PC-3 (cell line): ENCODE results near the gene PAFAH1B2. TPM values are rescaled to one million over a fixed set of nuclear protein-coding genes. Genes with fewer than 3 reads are reported as not detected.

Experiments used
- ATAC-seq: fragments of 200-7000 bp; cut with Tn5 transposase; 2 replicates; pipeline ENCODE4 v1.9.1; 2020; ENCODE audit warnings: mild to moderate bottlenecking, moderate library complexity
- BruUV-seq: library from RNA; stranded (reverse); fragments of 400-500 nt; replicated peaks from 2 replicates; lab custom pipeline; 2021; lab: Mats Ljungman, UMichigan
- CTCF ChIA-PET: fragments of 300-600 bp; sonication (Branson Sonifier 250); formaldehyde crosslinking; loops from one replicate; lab custom pipeline; 2022; ENCODE audit warnings: antibody characterized with exemption; lab: Charles Lee
- POLR2A ChIA-PET: fragments of 300-600 bp; sonication (Branson Sonifier 250); formaldehyde crosslinking; loops from one replicate; lab custom pipeline; 2022; ENCODE audit warnings: antibody characterized with exemption; ENCODE audit not compliant: unreplicated experiment; lab: Charles Lee
- DNase-seq: peaks from one replicate; pipeline ENCODE4 v3.0.0-alpha.2; 2015
- H2AFZ ChIP-seq: fragments of 300-600 bp; sonication (generic); 2 replicates; pipeline ENCODE4 v1.6.0; 2016; ENCODE audit warnings: antibody characterized with exemption, low read length
- H3F3A ChIP-seq: fragments of 300-600 bp; sonication (generic); one replicate; pipeline ENCODE4 v1.6.0; 2017; ENCODE audit warnings: antibody characterized with exemption, low read length, control low read depth, mild to moderate bottlenecking; ENCODE audit not compliant: unreplicated experiment
- H3K27ac ChIP-seq: fragments of 300-600 bp; sonication (generic); 2 replicates; pipeline ENCODE4 v1.5.1; 2016; ENCODE audit warnings: mild to moderate bottlenecking, low read length
- H3K27me3 ChIP-seq: fragments of 300-600 bp; sonication (generic); 2 replicates; pipeline ENCODE4 v1.6.1; 2016; ENCODE audit warnings: low read length, mixed read lengths
- H3K36me3 ChIP-seq: fragments of 300-600 bp; sonication (generic); 2 replicates; pipeline ENCODE4 v1.6.1; 2016; ENCODE audit warnings: low read depth, mixed run types, low read length, mixed read lengths
- H3K4me1 ChIP-seq: fragments of 300-600 bp; sonication (generic); 2 replicates; pipeline ENCODE4 v1.5.1; 2016; ENCODE audit warnings: low read length; ENCODE audit not compliant: insufficient read depth
- H3K4me2 ChIP-seq: fragments of 300-600 bp; sonication (generic); 2 replicates; pipeline ENCODE4 v1.6.0; 2016; ENCODE audit warnings: low read length
- H3K4me3 ChIP-seq: fragments of 300-600 bp; sonication (generic); 2 replicates; pipeline ENCODE4 v1.5.1; 2016; ENCODE audit warnings: mild to moderate bottlenecking, low read length, mixed read lengths
- H3K79me2 ChIP-seq: fragments of 300-600 bp; sonication (generic); 2 replicates; pipeline ENCODE4 v1.6.1; 2017; ENCODE audit warnings: low read length, mixed read lengths
- H3K9ac ChIP-seq: fragments of 300-600 bp; sonication (generic); 2 replicates; pipeline ENCODE4 v1.6.0; 2016; ENCODE audit warnings: mild to moderate bottlenecking, low read length
- H3K9me2 ChIP-seq: fragments of 300-600 bp; sonication (generic); replicated peaks from 2 replicates; pipeline ENCODE4 v1.6.1; 2016; ENCODE audit warnings: mixed run types, low read length, mixed read lengths
- H3K9me3 ChIP-seq: fragments of 300-600 bp; sonication (generic); 2 replicates; pipeline ENCODE4 v1.6.1; 2016; ENCODE audit warnings: low read length, mixed read lengths
- H4K20me1 ChIP-seq: fragments of 300-600 bp; sonication (generic); 2 replicates; pipeline ENCODE4 v1.6.1; 2016; ENCODE audit warnings: low read length, mixed read lengths
- EZH2 ChIP-seq: fragments of 300-600 bp; sonication (generic); IDR thresholded peaks from one replicate; pipeline ENCODE4 v1.6.1; 2017; ENCODE audit warnings: antibody characterized with exemption, mild to moderate bottlenecking, low read length; ENCODE audit not compliant: unreplicated experiment
- EZH2phosphoT487 ChIP-seq: fragments of 300-600 bp; sonication (generic); IDR thresholded peaks from 2 replicates; pipeline ENCODE4 v1.6.1; 2018; ENCODE audit warnings: mild to moderate bottlenecking, antibody characterized with exemption, low read length, borderline replicate concordance
- intact Hi-C: fragments of 100-400 bp; cut with micrococcal nuclease; formaldehyde crosslinking; loops from 2 replicates; pipeline ENCODE4 v1.9.0; 2023
- total RNA-seq: library from RNA; depleted of rRNA; stranded (reverse); fragments of >200 nt; gene quantifications from 2 replicates; pipeline ENCODE4 v1.2.3, GENCODE V29; 2014
- TF ChIP-seq, protein P1 (sequence below): fragments of 300-600 bp; sonication (generic); conservative IDR thresholded peaks from 2 replicates; pipeline ENCODE4 v1.5.1; 2017; ENCODE audit warnings: antibody characterized with exemption, low read depth, mild to moderate bottlenecking, low read length

PAFAH1B2 gene
- total RNA-seq, 1 experiment from 2014 or later: 91.6 TPM

DNA sequence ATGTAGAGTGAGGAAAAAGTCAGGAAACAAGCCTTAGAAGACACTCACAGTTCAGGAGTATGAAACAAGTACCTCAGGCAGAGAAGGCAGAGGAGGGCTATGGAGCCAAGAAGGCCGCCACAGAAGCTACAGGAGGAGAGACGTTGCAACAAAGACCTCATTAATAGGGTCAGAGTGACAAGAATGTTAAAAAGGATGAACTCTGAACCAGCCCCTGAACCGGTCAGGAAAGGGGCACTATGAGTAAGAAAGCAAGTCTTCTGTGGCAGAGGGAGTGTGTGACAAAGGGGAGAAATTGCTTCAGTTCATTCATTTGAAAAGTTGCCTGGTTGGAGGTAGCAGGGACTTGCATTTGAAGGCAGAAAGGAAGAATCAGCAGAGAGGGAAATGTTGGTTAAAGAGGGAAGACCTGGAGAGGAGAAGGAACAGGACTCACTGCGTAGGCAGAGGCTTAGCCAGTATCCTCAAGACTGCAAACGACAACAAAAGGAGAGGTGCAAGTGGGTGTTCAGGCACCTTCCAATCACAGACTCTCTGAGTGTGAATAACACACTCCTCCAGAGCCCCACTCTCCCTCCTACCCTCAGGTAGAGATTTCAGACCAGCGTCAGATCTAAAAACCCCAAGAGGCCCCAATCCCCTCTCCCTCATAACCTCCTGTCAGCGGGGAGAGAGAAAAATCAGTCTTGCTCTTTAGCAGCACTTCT lies 70.5 kb downstream of the PAFAH1B2 start:
- Histone ChIP-seq H3K4me2 (no peak overlapping the region), H3K9ac (no peak overlapping the region), H2AFZ (no peak overlapping the region), H3K79me2 (no peaks in the 10 kb centered on the region), H3K9me3 (no peaks in the 10 kb centered on the region), H3K27me3 (no peaks in the 10 kb centered on the region), H4K20me1 (no peaks in the 10 kb centered on the region), H3K4me1 (no peaks in the 10 kb centered on the region), H3K36me3 (peaks cover 43% of the 10 kb centered on the region; the same call in 1 of the 2 replicates), H3K9me2 (no peaks in the 10 kb centered on the region), H3K27ac (no peak overlapping the region), H3K4me3 (no peak overlapping the region), H3F3A (no peaks in the 10 kb centered on the region)
- intact Hi-C loops: no loop called here
- no peak for ATAC-seq
- POLR2A ChIA-PET: interaction anchor here (0.7 kb wide), 1 partner anchor 145 kb away, joined by 5 read pairs; no protein-coding TSS in a partner anchor
- CTCF ChIA-PET: interaction anchor here (0.6 kb wide), 1 partner anchor 29 kb away, joined by 4 read pairs; no protein-coding TSS in a partner anchor
- no TSS peak for BruUV-seq
- DNase-seq: no peak
- TF ChIP-seq EZH2: no peak
- TF ChIP-seq EZH2phosphoT487: no peak
- TF ChIP-seq, protein P1, sequence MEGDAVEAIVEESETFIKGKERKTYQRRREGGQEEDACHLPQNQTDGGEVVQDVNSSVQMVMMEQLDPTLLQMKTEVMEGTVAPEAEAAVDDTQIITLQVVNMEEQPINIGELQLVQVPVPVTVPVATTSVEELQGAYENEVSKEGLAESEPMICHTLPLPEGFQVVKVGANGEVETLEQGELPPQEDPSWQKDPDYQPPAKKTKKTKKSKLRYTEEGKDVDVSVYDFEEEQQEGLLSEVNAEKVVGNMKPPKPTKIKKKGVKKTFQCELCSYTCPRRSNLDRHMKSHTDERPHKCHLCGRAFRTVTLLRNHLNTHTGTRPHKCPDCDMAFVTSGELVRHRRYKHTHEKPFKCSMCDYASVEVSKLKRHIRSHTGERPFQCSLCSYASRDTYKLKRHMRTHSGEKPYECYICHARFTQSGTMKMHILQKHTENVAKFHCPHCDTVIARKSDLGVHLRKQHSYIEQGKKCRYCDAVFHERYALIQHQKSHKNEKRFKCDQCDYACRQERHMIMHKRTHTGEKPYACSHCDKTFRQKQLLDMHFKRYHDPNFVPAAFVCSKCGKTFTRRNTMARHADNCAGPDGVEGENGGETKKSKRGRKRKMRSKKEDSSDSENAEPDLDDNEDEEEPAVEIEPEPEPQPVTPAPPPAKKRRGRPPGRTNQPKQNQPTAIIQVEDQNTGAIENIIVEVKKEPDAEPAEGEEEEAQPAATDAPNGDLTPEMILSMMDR: no peak

DNA sequence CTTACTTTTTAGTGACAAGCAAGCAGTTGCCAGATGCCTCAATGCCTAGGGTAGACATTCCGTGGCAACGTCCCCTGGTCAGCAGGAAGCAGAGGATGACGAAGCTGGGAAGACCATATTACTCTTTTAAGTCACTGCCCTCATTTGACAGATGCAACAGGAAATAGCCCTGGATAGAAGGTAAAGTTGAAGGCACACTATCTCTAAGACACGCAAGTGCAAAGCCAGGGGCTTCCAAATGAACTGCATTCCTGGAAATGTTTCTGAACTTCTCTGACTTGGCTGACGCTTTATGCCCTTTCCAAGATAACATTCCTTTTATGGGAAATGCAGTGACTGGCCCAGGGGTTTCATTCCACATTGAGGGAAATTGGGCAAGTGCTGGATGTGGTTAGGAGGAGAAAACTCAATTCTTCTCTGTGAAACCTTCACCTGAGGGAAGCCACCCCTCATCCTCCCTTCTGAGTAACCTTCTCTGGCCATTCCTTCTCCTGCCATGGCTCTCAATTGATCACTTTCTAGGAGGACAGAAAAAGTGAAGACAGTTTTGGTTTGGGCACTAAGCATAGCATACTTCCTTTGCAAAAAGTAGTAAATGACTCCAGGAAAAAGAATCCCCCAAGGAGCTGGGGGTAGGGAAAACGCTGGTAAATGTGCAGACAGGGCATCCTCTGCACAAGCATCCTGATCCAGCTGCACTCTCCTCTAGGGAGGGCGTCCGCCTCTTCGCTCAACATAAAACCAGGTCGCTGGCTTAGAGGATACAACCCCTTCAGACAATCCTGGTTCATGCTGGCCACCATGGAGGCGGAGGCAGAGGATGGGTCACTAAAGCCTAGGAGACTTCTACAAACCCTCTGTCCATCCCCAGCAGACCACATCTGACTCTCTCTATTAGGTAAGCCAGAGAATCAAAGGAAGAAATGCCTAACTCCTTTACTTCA lies 73.3 kb downstream of the PAFAH1B2 start:
- Histone ChIP-seq H3K4me2 (no peak overlapping the region), H4K20me1 (no peaks in the 10 kb centered on the region), H3F3A (peaks cover 4% of the 10 kb centered on the region), H3K79me2 (no peaks in the 10 kb centered on the region), H3K36me3 (peaks cover 45% of the 10 kb centered on the region; the same call in 1 of the 2 replicates), H2AFZ (no peak overlapping the region), H3K4me3 (no peak overlapping the region), H3K27me3 (no peaks in the 10 kb centered on the region), H3K4me1 (peaks cover 13% of the 10 kb centered on the region), H3K9ac (no peak overlapping the region), H3K27ac (no peak overlapping the region), H3K9me2 (no peaks in the 10 kb centered on the region), H3K9me3 (no peaks in the 10 kb centered on the region)
- ChIA-PET POLR2A (no interaction called here), CTCF (no interaction called here)
- DNase-seq (no peak), ATAC-seq (no peak)
- intact Hi-C loops: no loop called here
- TF ChIP-seq EZH2: no peak
- TF ChIP-seq, protein P1: no peak
- no peak for TF ChIP-seq EZH2phosphoT487
- TSS peak; percentile 2 for BruUV-seq
